H9 (cell line): ENCODE results near the gene STK11. TPM values are rescaled to one million over a fixed set of nuclear protein-coding genes. Genes with fewer than 3 reads are reported as not detected.

Experiments used
- DNase-seq: peaks from one replicate; pipeline ENCODE4 v3.0.0-alpha.2; 2017
- H2AFZ ChIP-seq: one replicate; pipeline ENCODE4 v1.6.1; 2013; ENCODE audit warnings: mild to moderate bottlenecking, low read length, control low read depth, moderate library complexity
- H2AK5ac ChIP-seq: 2 replicates; pipeline ENCODE4 v1.6.1; 2013; ENCODE audit warnings: low read length, control low read depth, mixed read lengths; ENCODE audit not compliant: insufficient read length
- H2BK120ac ChIP-seq: one replicate; pipeline ENCODE4 v1.6.1; 2013; ENCODE audit warnings: low read depth, mild to moderate bottlenecking, low read length, control low read depth, inconsistent platforms; ENCODE audit not compliant: poor library complexity, severe bottlenecking
- H2BK12ac ChIP-seq: 2 replicates; pipeline ENCODE4 v1.6.1; 2013; ENCODE audit warnings: low read length, control low read depth, mixed read lengths, low read depth; ENCODE audit not compliant: insufficient read length
- H2BK15ac ChIP-seq: 2 replicates; pipeline ENCODE4 v1.6.1; 2013; ENCODE audit warnings: low read depth, low read length, control low read depth
- H2BK20ac ChIP-seq: one replicate; pipeline ENCODE4 v1.6.1; 2013; ENCODE audit warnings: low read depth, mild to moderate bottlenecking, low read length, control low read depth, inconsistent platforms; ENCODE audit not compliant: poor library complexity, severe bottlenecking
- H2BK5ac ChIP-seq: 2 replicates; pipeline ENCODE4 v1.6.1; 2013; ENCODE audit warnings: low read length, control low read depth, mixed read lengths; ENCODE audit not compliant: insufficient read length
- H3K14ac ChIP-seq: 2 replicates; pipeline ENCODE4 v1.6.1; 2013; ENCODE audit warnings: low read length, control low read depth; ENCODE audit not compliant: insufficient read depth
- H3K18ac ChIP-seq: 2 replicates; pipeline ENCODE4 v1.6.1; 2013; ENCODE audit warnings: low read depth, mild to moderate bottlenecking, mixed read lengths, low read length, control low read depth; ENCODE audit not compliant: insufficient read length
- H3K23ac ChIP-seq: 2 replicates; pipeline ENCODE4 v1.6.1; 2013; ENCODE audit warnings: low read length, control low read depth, mixed read lengths, low read depth; ENCODE audit not compliant: insufficient read length
- H3K23me2 ChIP-seq: 2 replicates; pipeline ENCODE4 v1.6.1; 2013; ENCODE audit warnings: low read depth, mild to moderate bottlenecking, mixed read lengths, low read length, control low read depth; ENCODE audit not compliant: insufficient read length, poor library complexity, severe bottlenecking
- H3K27ac ChIP-seq: 2 replicates; pipeline ENCODE4 v1.5.1; 2013; ENCODE audit warnings: low read length, control low read depth, mixed read lengths, low read depth; ENCODE audit not compliant: insufficient read length
- H3K27me3 ChIP-seq: 2 replicates; pipeline ENCODE4 v1.6.1; 2013; ENCODE audit warnings: low read length, control low read depth, inconsistent platforms; ENCODE audit not compliant: insufficient read depth
- H3K4ac ChIP-seq: 2 replicates; pipeline ENCODE4 v1.6.1; 2013; ENCODE audit warnings: low read depth, mild to moderate bottlenecking, control low read depth, inconsistent platforms, low read length, moderate library complexity
- H3K4me1 ChIP-seq: 2 replicates; pipeline ENCODE4 v1.6.1; 2013; ENCODE audit warnings: low read length, control low read depth, inconsistent platforms; ENCODE audit not compliant: insufficient read depth
- H3K4me2 ChIP-seq: 2 replicates; pipeline ENCODE4 v1.6.1; 2013; ENCODE audit warnings: low read length, control low read depth, mixed read lengths; ENCODE audit not compliant: insufficient read length, insufficient read depth
- H3K56ac ChIP-seq: 2 replicates; pipeline ENCODE4 v1.6.1; 2013; ENCODE audit warnings: low read depth, mild to moderate bottlenecking, mixed read lengths, low read length, control low read depth; ENCODE audit not compliant: insufficient read length
- H3K79me1 ChIP-seq: 2 replicates; pipeline ENCODE4 v1.6.1; 2013; ENCODE audit warnings: low read depth, mild to moderate bottlenecking, moderate library complexity, low read length, control low read depth, inconsistent platforms; ENCODE audit not compliant: insufficient read depth, poor library complexity, severe bottlenecking
- H3K79me2 ChIP-seq: 2 replicates; pipeline ENCODE4 v1.6.1; 2013; ENCODE audit warnings: low read length, control low read depth, inconsistent platforms; ENCODE audit not compliant: insufficient read depth
- H3K9ac ChIP-seq: 2 replicates; pipeline ENCODE4 v1.6.1; 2013; ENCODE audit warnings: low read length, control low read depth, mixed read lengths; ENCODE audit not compliant: insufficient read length; ENCODE audit errors: extremely low read depth
- H3K9me3 ChIP-seq: one replicate; pipeline ENCODE4 v1.6.1; 2013; ENCODE audit warnings: low read depth, low read length, inconsistent platforms; ENCODE audit not compliant: control insufficient read depth
- H3T11ph ChIP-seq: one replicate; pipeline ENCODE4 v1.6.1; 2013; ENCODE audit warnings: mild to moderate bottlenecking, low read length, control low read depth, inconsistent platforms
- H4K20me1 ChIP-seq: one replicate; pipeline ENCODE4 v1.6.1; 2013; ENCODE audit not compliant: control insufficient read depth, insufficient read length, insufficient read depth
- H4K5ac ChIP-seq: 2 replicates; pipeline ENCODE4 v1.6.1; 2013; ENCODE audit warnings: low read depth, mild to moderate bottlenecking, mixed read lengths, low read length, control low read depth; ENCODE audit not compliant: insufficient read length
- H4K8ac ChIP-seq: replicated peaks from 2 replicates; pipeline ENCODE4 v1.6.1; 2013; ENCODE audit warnings: low read length, control low read depth, mixed read lengths, low read depth; ENCODE audit not compliant: insufficient read length
- H4K91ac ChIP-seq: 2 replicates; pipeline ENCODE4 v1.6.1; 2013; ENCODE audit warnings: low read depth, mild to moderate bottlenecking, moderate library complexity, mixed read lengths, low read length, control low read depth; ENCODE audit not compliant: insufficient read length
- H3K27ac Mint-ChIP-seq, 3 experiments: 2 replicates in 2 of 3; 3 replicates in 1 of 3; pipeline ENCODE4 v1.8.0; 2020 to 2021; ENCODE audit warnings: mixed read lengths in 3 of 3, mild to moderate bottlenecking in 1 of 3, moderate library complexity in 1 of 3
- H3K27me3 Mint-ChIP-seq: 2 replicates; pipeline ENCODE4 v1.8.0; 2021; ENCODE audit warnings: low read depth, mild to moderate bottlenecking, moderate library complexity, mixed read lengths
- H3K36me3 Mint-ChIP-seq, 3 experiments: 2 replicates in 2 of 3; 3 replicates in 1 of 3; pipeline ENCODE4 v1.8.0; 2020 to 2021; ENCODE audit warnings: low read depth in 3 of 3, mixed read lengths in 3 of 3; ENCODE audit not compliant: insufficient read depth in 1 of 3
- H3K4me1 Mint-ChIP-seq, 2 experiments: 2 replicates each; pipeline ENCODE4 v1.8.0; 2020; ENCODE audit warnings: mixed read lengths in 2 of 2
- H3K4me3 Mint-ChIP-seq, 2 experiments: 2 replicates in 1 of 2; 3 replicates in 1 of 2; pipeline ENCODE4 v1.8.0; 2020 to 2021; ENCODE audit warnings: mild to moderate bottlenecking in 2 of 2, mixed read lengths in 2 of 2, moderate library complexity in 1 of 2
- H3K9me3 Mint-ChIP-seq, 2 experiments: 2 replicates in 1 of 2; 3 replicates in 1 of 2; pipeline ENCODE4 v1.8.0; 2020; ENCODE audit warnings: mild to moderate bottlenecking in 2 of 2, mixed read lengths in 2 of 2, moderate library complexity in 1 of 2
- WGBS: extraction: QIAGEN DNeasy Blood & Tissue Kit; methylation state at CpG from one replicate; pipeline ENCODE4 v1.1.7; 2013; ENCODE audit warnings: missing lambda C conversion rate, low lambda C conversion rate, mixed read lengths; ENCODE audit not compliant: insufficient read length; ENCODE audit errors: extremely low coverage; 5-methylcytosine and 5-hydroxymethylcytosine counted together
- total RNA-seq: library from RNA; stranded (reverse); gene quantifications from 2 replicates; pipeline ENCODE4 v1.2.1, GENCODE V29; 2021
- TF ChIP-seq, protein P1 (sequence below): fragments of 200-600 bp; sonication (generic); conservative IDR thresholded peaks from 3 replicates; pipeline ENCODE4 v1.8.0; 2021; ENCODE audit warnings: antibody characterized with exemption, mild to moderate bottlenecking

The STK11 gene
- total RNA-seq, 1 experiment from 2014 or later, result 74.3 TPM

GRCh38 chr19:1259876-1260748, 54.5 kb downstream of the STK11 start:
- TF ChIP-seq, protein P1, sequence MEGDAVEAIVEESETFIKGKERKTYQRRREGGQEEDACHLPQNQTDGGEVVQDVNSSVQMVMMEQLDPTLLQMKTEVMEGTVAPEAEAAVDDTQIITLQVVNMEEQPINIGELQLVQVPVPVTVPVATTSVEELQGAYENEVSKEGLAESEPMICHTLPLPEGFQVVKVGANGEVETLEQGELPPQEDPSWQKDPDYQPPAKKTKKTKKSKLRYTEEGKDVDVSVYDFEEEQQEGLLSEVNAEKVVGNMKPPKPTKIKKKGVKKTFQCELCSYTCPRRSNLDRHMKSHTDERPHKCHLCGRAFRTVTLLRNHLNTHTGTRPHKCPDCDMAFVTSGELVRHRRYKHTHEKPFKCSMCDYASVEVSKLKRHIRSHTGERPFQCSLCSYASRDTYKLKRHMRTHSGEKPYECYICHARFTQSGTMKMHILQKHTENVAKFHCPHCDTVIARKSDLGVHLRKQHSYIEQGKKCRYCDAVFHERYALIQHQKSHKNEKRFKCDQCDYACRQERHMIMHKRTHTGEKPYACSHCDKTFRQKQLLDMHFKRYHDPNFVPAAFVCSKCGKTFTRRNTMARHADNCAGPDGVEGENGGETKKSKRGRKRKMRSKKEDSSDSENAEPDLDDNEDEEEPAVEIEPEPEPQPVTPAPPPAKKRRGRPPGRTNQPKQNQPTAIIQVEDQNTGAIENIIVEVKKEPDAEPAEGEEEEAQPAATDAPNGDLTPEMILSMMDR, result no peak
- Histone ChIP-seq H3K9me3 (no peaks in the 10 kb centered on the region), H2BK120ac (no peak overlapping the region), H3K56ac (no peak overlapping the region), H3K27me3 (no peaks in the 10 kb centered on the region), H4K91ac (no peak overlapping the region), H3K27ac (no peak overlapping the region), H3K79me1 (no peaks in the 10 kb centered on the region), H3K23ac (no peak overlapping the region), H3K4me1 (peaks cover 2% of the 10 kb centered on the region; the same call in 1 of the 2 replicates), H4K20me1 (no peaks in the 10 kb centered on the region), H3K23me2 (peaks cover 18% of the 10 kb centered on the region), H3K14ac (peak overlapping the region; percentile 20; the same call in 1 of the 2 replicates), H4K8ac (no peak overlapping the region), H3K9ac (no peak overlapping the region), H2AK5ac (no peak overlapping the region), H2AFZ (no peak overlapping the region), H3K18ac (peak overlapping the region; percentile 74), H3K4ac (no peak overlapping the region), H2BK12ac (no peak overlapping the region), H3T11ph (no peak overlapping the region), H3K4me2 (peak overlapping the region; percentile 84), H3K79me2 (no peaks in the 10 kb centered on the region), H2BK15ac (no peak overlapping the region), H2BK20ac (no peak overlapping the region), H2BK5ac (no peak overlapping the region), H4K5ac (no peak overlapping the region)
- WGBS, result no CpG with 5 or more reads among the region's 33 CpGs
- no peaks in the 10 kb centered on the region; the same call in 1 of the 2 replicates for H3K27me3 Mint-ChIP-seq
- H3K4me1 Mint-ChIP-seq, result peaks cover 52 to 56% of the 10 kb centered on the region in 2 experiments
- no peaks in the 10 kb centered on the region; a peak in 1 of 5 replicates for H3K9me3 Mint-ChIP-seq
- peak overlapping the region in 2 of 3 experiments; percentile 88 to 93; a peak in 4 of 7 replicates for H3K27ac Mint-ChIP-seq
- peak overlapping the region; percentile 42 to 74 for H3K4me3 Mint-ChIP-seq
- peaks cover 9 to 45% (median 31%) of the 10 kb centered on the region in 3 experiments for H3K36me3 Mint-ChIP-seq
- DNase-seq, result no peak
